HCT116 (cell line): ENCODE measurements around the gene MRFAP1L1. TPM values are rescaled to one million over a fixed set of nuclear protein-coding genes. Genes with fewer than 3 reads are reported as not detected.

Experiments
- ATAC-seq: fragments of 200-7000 bp; cut with Tn5 transposase; 2 replicates; pipeline ENCODE4 v1.9.1; 2020; ENCODE audit warnings: mild to moderate bottlenecking, moderate library complexity
- BruUV-seq: library from RNA; stranded (reverse); fragments of 400-500 nt; replicated peaks from 2 replicates; lab custom pipeline; 2021; lab: Mats Ljungman, UMichigan
- CTCF ChIA-PET: fragments of 300-600 bp; sonication (Branson Sonifier 250); formaldehyde crosslinking; loops from one replicate; lab custom pipeline; 2021; ENCODE audit warnings: antibody characterized with exemption; lab: Charles Lee
- POLR2A ChIA-PET: fragments of 300-600, 350-600 bp; sonication (Branson Sonifier 250); formaldehyde crosslinking; loops from one replicate; lab custom pipeline; 2021; ENCODE audit warnings: antibody characterized with exemption; lab: Charles Lee
- RAD21 ChIA-PET, 2 experiments: fragments of 300-600 bp; sonication (Branson Sonifier 250); formaldehyde crosslinking; loops; one replicate each; lab custom pipeline; 2023; ENCODE audit warnings: low total read pairs in 2 of 2; ENCODE audit not compliant: uncharacterized antibody in 2 of 2, unreplicated experiment in 2 of 2, low non-redundant PET in 1 of 2; lab: Charles Lee
- DNase-seq: peaks from one replicate; pipeline ENCODE4 v3.0.0-alpha.2; 2010; ENCODE audit warnings: low read depth, low spot score
- H2AFZ ChIP-seq: fragments of 200-600 bp; shearing (Covaris generic), sonication (generic); 2 replicates; pipeline ENCODE4 v1.6.1; 2017; ENCODE audit warnings: low read depth, mixed run types, mixed read lengths, antibody characterized with exemption, low read length; ENCODE audit not compliant: poor library complexity, severe bottlenecking
- H3K27ac ChIP-seq: 2 replicates; pipeline ENCODE4 v1.5.1; 2012; ENCODE audit warnings: low read depth, low read length
- H3K27me3 ChIP-seq: fragments of 200-600 bp; sonication (generic); 2 replicates; pipeline ENCODE4 v1.6.1; 2016; ENCODE audit warnings: mixed run types, low read length, mixed read lengths; ENCODE audit not compliant: insufficient read depth
- H3K36me3 ChIP-seq, 2 experiments: fragments of 200-500 bp in 1 of 2; fragments of 200-600 bp in 1 of 2; sonication (Bioruptor generic) in 1 of 2; sonication (generic) in 1 of 2; 2 replicates each; pipeline versions ENCODE4 v1.5.1 to v1.6.1; 2014 to 2016; ENCODE audit warnings: low read length in 2 of 2, inconsistent platforms in 1 of 2, mixed read lengths in 1 of 2, mixed run types in 1 of 2; ENCODE audit not compliant: insufficient read depth in 2 of 2, control insufficient read depth in 1 of 2
- H3K4me1 ChIP-seq, 2 experiments: fragments of 200-600 bp in 1 of 2; sonication (generic) in 1 of 2; 2 replicates each; pipeline versions ENCODE4 v1.5.1 to v1.6.1; 2012 to 2017; ENCODE audit warnings: low read length in 2 of 2, inconsistent platforms in 1 of 2, mild to moderate bottlenecking in 1 of 2, mixed read lengths in 1 of 2, mixed run types in 1 of 2, moderate library complexity in 1 of 2; ENCODE audit not compliant: insufficient read depth in 2 of 2, control insufficient read depth in 1 of 2
- H3K4me2 ChIP-seq: fragments of 200-600 bp; sonication (generic); 2 replicates; pipeline ENCODE4 v1.6.1; 2017; ENCODE audit warnings: mixed run types, low read length, mixed read lengths
- H3K4me3 ChIP-seq, 2 experiments: fragments of 200-600 bp in 1 of 2; sonication (generic) in 1 of 2; replicated peaks in 1 of 2; 2 replicates each; pipeline ENCODE4 v1.5.1; 2011 to 2016; ENCODE audit warnings: low read length in 2 of 2, control low read depth in 1 of 2, low read depth in 1 of 2, mild to moderate bottlenecking in 1 of 2, mixed read lengths in 1 of 2, mixed run types in 1 of 2
- H3K79me2 ChIP-seq: fragments of 200-600 bp; sonication (generic); 2 replicates; pipeline ENCODE4 v1.6.1; 2017; ENCODE audit warnings: mild to moderate bottlenecking, mixed run types, low read length, moderate library complexity, mixed read lengths; ENCODE audit not compliant: insufficient read depth
- H3K9ac ChIP-seq: fragments of 200-600 bp; sonication (generic); 2 replicates; pipeline ENCODE4 v1.6.1; 2016; ENCODE audit warnings: low read length, mixed read lengths
- H3K9me2 ChIP-seq: fragments of 200-600 bp; sonication (generic), shearing (Covaris generic); 2 replicates; pipeline ENCODE4 v1.6.1; 2017; ENCODE audit warnings: mixed run types, mild to moderate bottlenecking, moderate library complexity; ENCODE audit not compliant: insufficient read depth
- H3K9me3 ChIP-seq, 2 experiments: fragments of 200-500 bp in 1 of 2; fragments of 200-600 bp in 1 of 2; sonication (Bioruptor generic) in 1 of 2; sonication (generic) in 1 of 2; 2 replicates each; pipeline ENCODE4 v1.6.1; 2014 to 2017; ENCODE audit warnings: low read length in 2 of 2, mixed read lengths in 2 of 2, inconsistent platforms in 1 of 2, low read depth in 1 of 2, mild to moderate bottlenecking in 1 of 2, mixed run types in 1 of 2, moderate library complexity in 1 of 2; ENCODE audit not compliant: control insufficient read depth in 1 of 2, insufficient read depth in 1 of 2
- H4K20me1 ChIP-seq: fragments of 200-600 bp; sonication (generic), shearing (Covaris generic); 2 replicates; pipeline ENCODE4 v1.6.1; 2017; ENCODE audit warnings: mixed run types, mild to moderate bottlenecking, moderate library complexity; ENCODE audit not compliant: insufficient read depth
- RAD21 ChIP-seq: IDR thresholded peaks from 2 replicates; pipeline ENCODE4 v1.6.1; 2012; ENCODE audit warnings: low read depth, mild to moderate bottlenecking
- intact Hi-C: fragments of 100-400 bp; cut with micrococcal nuclease; formaldehyde crosslinking; loops from 2 replicates; pipeline ENCODE4 v1.10.0; 2022
- total RNA-seq: library from RNA; stranded (reverse); gene quantifications from one replicate; pipeline ENCODE4 v1.2.1, GENCODE V29; 2021; ENCODE audit not compliant: unreplicated experiment
- TF ChIP-seq, protein P1 (sequence below), 3 experiments: fragments of 200-600 bp in 1 of 3; sonication (generic) in 1 of 3; IDR thresholded peaks in 2 of 3; conservative IDR thresholded peaks in 1 of 3; 2 replicates each; pipeline ENCODE4 v1.5.1; 2012 to 2017; ENCODE audit warnings: low read depth in 2 of 3, low read length in 2 of 3, antibody characterized with exemption in 1 of 3, borderline replicate concordance in 1 of 3, control low read depth in 1 of 3, mild to moderate bottlenecking in 1 of 3, mixed read lengths in 1 of 3, mixed run types in 1 of 3, moderate library complexity in 1 of 3; ENCODE audit not compliant: insufficient read depth in 1 of 3

Gene MRFAP1L1
- total RNA-seq, 1 experiment from 2014 or later = 43.0 TPM

DNA sequence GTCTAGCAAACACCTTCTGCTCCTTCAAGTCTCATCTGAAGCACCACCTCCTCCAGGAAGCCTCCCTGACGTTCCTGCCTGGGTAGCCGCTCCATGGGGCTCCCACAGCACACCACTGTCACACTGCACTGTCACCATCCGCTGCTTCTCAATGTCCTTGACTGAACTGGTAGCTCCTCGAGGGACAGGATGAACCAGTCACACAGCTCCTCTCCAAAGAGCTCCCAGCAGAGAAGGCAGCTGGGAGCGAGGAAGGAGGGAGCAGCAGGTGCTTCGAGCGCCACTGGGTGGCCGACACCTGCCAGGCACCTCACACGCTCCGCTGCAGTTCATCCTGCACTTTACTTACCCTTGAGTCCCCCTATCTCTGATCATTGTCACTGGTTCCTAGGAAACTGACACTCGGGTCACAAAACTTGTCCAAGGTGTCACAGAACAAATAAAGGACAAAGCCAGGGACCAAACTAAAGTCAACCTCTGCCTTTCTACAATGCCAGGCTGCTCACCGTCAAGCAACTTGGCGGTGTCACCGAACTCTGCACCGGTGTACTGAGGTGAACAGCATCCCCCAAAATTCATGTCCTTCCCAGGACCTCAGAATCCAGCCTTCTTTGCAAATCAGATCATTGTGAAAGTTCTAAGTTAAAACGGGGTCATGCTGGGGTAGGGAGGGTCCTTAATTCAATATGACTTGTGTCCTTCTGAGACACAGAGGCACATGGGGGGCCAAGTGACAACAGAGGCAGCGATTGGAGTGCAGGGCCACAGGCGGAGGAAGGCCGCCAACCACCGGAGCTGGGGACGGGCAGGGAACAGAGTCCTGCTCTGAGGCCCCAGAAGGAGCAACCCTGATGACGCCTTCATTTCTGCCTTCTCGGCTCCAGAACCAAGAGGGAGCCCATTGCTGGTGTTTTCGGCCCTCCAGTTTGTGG is 21.5 kb downstream of the MRFAP1L1 start:
- ATAC-seq (peak; percentile 20), DNase-seq (no peak)
- H4K20me1 ChIP-seq = no peaks in the 10 kb centered on the region
- peak overlapping the region; percentile 60 for H3K9ac ChIP-seq
- H3K27ac ChIP-seq = peak overlapping the region; percentile 94
- peak overlapping the region in 1 of 2 experiments; percentile 39; a peak in 1 of 4 replicates for H3K4me3 ChIP-seq
- peak overlapping the region; percentile 79 for H3K4me2 ChIP-seq
- no peaks in the 10 kb centered on the region for H3K9me2 ChIP-seq
- no TSS peak for BruUV-seq
- ChIA-PET CTCF (interaction anchor here (0.6 to 1.9 kb wide), 2 partner anchors 13 to 15 kb away, joined by 3 to 5 read pairs; no protein-coding TSS in a partner anchor), RAD21 (no interaction called here), POLR2A (interaction anchor here (1.1 to 3.5 kb wide), 4 partner anchors 15 to 48 kb away, joined by 3 to 35 read pairs (median 10); partner anchors contain the start of genes MRFAP1 and MRFAP1L1)
- no peaks in the 10 kb centered on the region for H3K36me3 ChIP-seq
- no peak overlapping the region for H2AFZ ChIP-seq
- TF ChIP-seq, protein P1, sequence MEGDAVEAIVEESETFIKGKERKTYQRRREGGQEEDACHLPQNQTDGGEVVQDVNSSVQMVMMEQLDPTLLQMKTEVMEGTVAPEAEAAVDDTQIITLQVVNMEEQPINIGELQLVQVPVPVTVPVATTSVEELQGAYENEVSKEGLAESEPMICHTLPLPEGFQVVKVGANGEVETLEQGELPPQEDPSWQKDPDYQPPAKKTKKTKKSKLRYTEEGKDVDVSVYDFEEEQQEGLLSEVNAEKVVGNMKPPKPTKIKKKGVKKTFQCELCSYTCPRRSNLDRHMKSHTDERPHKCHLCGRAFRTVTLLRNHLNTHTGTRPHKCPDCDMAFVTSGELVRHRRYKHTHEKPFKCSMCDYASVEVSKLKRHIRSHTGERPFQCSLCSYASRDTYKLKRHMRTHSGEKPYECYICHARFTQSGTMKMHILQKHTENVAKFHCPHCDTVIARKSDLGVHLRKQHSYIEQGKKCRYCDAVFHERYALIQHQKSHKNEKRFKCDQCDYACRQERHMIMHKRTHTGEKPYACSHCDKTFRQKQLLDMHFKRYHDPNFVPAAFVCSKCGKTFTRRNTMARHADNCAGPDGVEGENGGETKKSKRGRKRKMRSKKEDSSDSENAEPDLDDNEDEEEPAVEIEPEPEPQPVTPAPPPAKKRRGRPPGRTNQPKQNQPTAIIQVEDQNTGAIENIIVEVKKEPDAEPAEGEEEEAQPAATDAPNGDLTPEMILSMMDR (IDR thresholded peaks at IDR 0.05 in 2 of 3, conservative IDR thresholded peaks at IDR 0.05 in 1 of 3; ENCODE audit: borderline replicate concordance in 1 of 3, insufficient read depth in 1 of 3, low read depth in 2 of 3, low read length in 2 of 3) = peak in 2 of 3 experiments; percentile 45 to 51; a peak in 3 of 6 replicates
- no peak for TF ChIP-seq RAD21
- H3K79me2 ChIP-seq = no peaks in the 10 kb centered on the region
- H3K9me3 ChIP-seq = no peaks in the 10 kb centered on the region
- H3K27me3 ChIP-seq = no peaks in the 10 kb centered on the region
- intact Hi-C loops = loop anchor here (10.0 kb wide), 1 partner anchor 353 kb away; no protein-coding TSS in a partner anchor
- H3K4me1 ChIP-seq = peaks cover 39 to 50% of the 10 kb centered on the region in 2 experiments
